Endothelial cell of umbilical vein (primary cell): Measurements from ENCODE around the gene ZBTB4.

Experiments used
- EZH2 ChIP-seq: IDR thresholded peaks from 2 replicates; pipeline ENCODE4 v1.6.1; 2012; ENCODE audit warnings: borderline replicate concordance, low read depth, mild to moderate bottlenecking, moderate library complexity, low read length, inconsistent platforms; ENCODE audit not compliant: severe bottlenecking
- FOS ChIP-seq: IDR thresholded peaks from 2 replicates; pipeline ENCODE4 v1.6.1; 2011; ENCODE audit warnings: mild to moderate bottlenecking, low read length, moderate library complexity, borderline replicate concordance; ENCODE audit not compliant: insufficient read depth
- JUN ChIP-seq: IDR thresholded peaks from 2 replicates; pipeline ENCODE4 v1.6.1; 2011; ENCODE audit warnings: borderline replicate concordance, low read depth; ENCODE audit not compliant: insufficient read length, insufficient read depth
- POLR2A ChIP-seq: IDR thresholded peaks from 2 replicates; pipeline ENCODE4 v1.6.1; 2012; ENCODE audit warnings: low read depth, mild to moderate bottlenecking, control low read depth, low read length
- POLR2AphosphoS5 ChIP-seq: IDR thresholded peaks from 2 replicates; pipeline ENCODE4 v1.6.1; 2012; ENCODE audit warnings: low read depth, mild to moderate bottlenecking, control low read depth, low read length, moderate library complexity; ENCODE audit not compliant: insufficient read depth
- TF ChIP-seq, protein P1 (sequence below), 2 donors: IDR thresholded peaks; 1 replicate in 1 of 2; 2 replicates in 1 of 2; pipeline ENCODE4 v1.5.1; 2011; ENCODE audit warnings: low read length in 2 of 2, mild to moderate bottlenecking in 2 of 2, moderate library complexity in 2 of 2, control low read depth in 1 of 2, inconsistent platforms in 1 of 2, low read depth in 1 of 2; ENCODE audit not compliant: insufficient read depth in 1 of 2; ENCODE audit errors: extremely low read depth in 1 of 2
- TF ChIP-seq, protein P2 (sequence below): IDR thresholded peaks from 2 replicates; pipeline ENCODE4 v1.6.1; 2011; ENCODE audit not compliant: insufficient read depth, insufficient read length

DNA sequence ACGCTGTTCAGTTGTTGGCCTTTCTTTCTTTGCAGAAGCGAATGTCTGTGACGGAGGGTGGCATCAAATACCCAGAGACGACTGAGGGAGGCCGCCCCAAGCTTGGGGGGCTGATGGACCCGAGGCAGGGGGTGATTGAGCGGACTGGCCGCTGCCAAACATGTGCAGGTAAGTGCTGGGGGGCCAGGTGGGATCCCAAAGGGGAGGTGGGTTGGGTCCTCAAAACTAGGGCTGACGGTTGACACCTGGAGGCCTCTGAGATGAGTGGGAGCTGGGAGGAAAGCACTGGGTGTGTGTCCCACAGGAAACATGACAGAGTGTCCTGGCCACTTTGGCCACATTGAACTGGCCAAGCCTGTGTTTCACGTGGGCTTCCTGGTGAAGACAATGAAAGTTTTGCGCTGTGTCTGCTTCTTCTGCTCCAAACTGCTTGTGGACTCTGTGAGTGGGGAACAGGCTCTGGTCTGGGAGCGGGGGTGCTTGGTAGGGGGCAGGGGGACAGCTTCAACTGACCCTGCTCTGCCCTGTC is 16.5 kb upstream of the ZBTB4 start:
- TF ChIP-seq POLR2AphosphoS5 (no peak), POLR2A (no peak), JUN (no peak), EZH2 (no peak), FOS (no peak)
- TF ChIP-seq, protein P1, sequence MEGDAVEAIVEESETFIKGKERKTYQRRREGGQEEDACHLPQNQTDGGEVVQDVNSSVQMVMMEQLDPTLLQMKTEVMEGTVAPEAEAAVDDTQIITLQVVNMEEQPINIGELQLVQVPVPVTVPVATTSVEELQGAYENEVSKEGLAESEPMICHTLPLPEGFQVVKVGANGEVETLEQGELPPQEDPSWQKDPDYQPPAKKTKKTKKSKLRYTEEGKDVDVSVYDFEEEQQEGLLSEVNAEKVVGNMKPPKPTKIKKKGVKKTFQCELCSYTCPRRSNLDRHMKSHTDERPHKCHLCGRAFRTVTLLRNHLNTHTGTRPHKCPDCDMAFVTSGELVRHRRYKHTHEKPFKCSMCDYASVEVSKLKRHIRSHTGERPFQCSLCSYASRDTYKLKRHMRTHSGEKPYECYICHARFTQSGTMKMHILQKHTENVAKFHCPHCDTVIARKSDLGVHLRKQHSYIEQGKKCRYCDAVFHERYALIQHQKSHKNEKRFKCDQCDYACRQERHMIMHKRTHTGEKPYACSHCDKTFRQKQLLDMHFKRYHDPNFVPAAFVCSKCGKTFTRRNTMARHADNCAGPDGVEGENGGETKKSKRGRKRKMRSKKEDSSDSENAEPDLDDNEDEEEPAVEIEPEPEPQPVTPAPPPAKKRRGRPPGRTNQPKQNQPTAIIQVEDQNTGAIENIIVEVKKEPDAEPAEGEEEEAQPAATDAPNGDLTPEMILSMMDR (IDR thresholded peaks at IDR 0.05; ENCODE audit: extremely low read depth in 1 of 2, insufficient read depth in 1 of 2, low read depth in 1 of 2, low read length in 2 of 2): no peak
- TF ChIP-seq, protein P2, sequence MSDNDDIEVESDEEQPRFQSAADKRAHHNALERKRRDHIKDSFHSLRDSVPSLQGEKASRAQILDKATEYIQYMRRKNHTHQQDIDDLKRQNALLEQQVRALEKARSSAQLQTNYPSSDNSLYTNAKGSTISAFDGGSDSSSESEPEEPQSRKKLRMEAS: no peak
